Measurements from ENCODE around the gene UQCRHL.
"Not testable (repeated sequence)": the region's sequence is repeated elsewhere in the genome, so short reads cannot be mapped to it uniquely, and the experiment has no call there.

DNA sequence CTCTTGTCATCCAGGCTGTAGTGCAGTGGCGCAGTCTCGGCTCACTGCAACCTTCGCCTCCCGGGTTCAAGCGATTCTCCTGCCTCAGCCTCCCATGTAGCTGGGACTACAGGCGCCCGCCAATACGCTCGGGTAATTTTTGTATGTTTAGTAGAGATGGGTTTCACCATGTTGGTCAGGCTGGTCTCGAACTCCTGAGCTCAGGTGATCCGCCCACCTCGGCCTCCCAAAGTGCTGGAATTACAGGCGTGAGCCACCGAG lies 29.0 kb upstream of the UQCRHL start:
- TF ChIP-seq, protein P1, sequence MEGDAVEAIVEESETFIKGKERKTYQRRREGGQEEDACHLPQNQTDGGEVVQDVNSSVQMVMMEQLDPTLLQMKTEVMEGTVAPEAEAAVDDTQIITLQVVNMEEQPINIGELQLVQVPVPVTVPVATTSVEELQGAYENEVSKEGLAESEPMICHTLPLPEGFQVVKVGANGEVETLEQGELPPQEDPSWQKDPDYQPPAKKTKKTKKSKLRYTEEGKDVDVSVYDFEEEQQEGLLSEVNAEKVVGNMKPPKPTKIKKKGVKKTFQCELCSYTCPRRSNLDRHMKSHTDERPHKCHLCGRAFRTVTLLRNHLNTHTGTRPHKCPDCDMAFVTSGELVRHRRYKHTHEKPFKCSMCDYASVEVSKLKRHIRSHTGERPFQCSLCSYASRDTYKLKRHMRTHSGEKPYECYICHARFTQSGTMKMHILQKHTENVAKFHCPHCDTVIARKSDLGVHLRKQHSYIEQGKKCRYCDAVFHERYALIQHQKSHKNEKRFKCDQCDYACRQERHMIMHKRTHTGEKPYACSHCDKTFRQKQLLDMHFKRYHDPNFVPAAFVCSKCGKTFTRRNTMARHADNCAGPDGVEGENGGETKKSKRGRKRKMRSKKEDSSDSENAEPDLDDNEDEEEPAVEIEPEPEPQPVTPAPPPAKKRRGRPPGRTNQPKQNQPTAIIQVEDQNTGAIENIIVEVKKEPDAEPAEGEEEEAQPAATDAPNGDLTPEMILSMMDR (IDR thresholded peaks at IDR 0.05): not testable (repeated sequence)
- not testable (repeated sequence) for TF ChIP-seq POLR2A (IDR thresholded peaks at IDR 0.05)
